Endothelial cell of umbilical vein (primary cell): ENCODE results near the gene SYAP1. TPM values are rescaled to one million over a fixed set of nuclear protein-coding genes. Genes with fewer than 3 reads are reported as not detected.

ENCODE experiments used
- BruUV-seq: library from RNA; stranded (reverse); fragments of 400-500 nt; replicated peaks from 2 replicates; lab custom pipeline; 2021; lab: Mats Ljungman, UMichigan
- CTCF ChIA-PET: fragments of 300-600, 350-600 bp; sonication (Branson Sonifier 250); formaldehyde crosslinking; loops from one replicate; lab custom pipeline; 2021; ENCODE audit warnings: antibody characterized with exemption, inconsistent platforms; lab: Charles Lee
- POLR2A ChIA-PET: fragments of 300-600, 350-600 bp; sonication (Branson Sonifier 250); formaldehyde crosslinking; loops from one replicate; lab custom pipeline; 2021; ENCODE audit warnings: antibody characterized with exemption, inconsistent platforms; lab: Charles Lee
- DNase-seq: peaks from one replicate; pipeline ENCODE4 v3.0.0-alpha.2; 2011; ENCODE audit warnings: low read depth, low spot score
- FAIRE-seq: peaks from 2 replicates; lab custom pipeline; 2011; peaks lifted over from hg19 to GRCh38; lab: Jason Lieb, UNC
- H2AFZ ChIP-seq: 2 replicates; pipeline ENCODE4 v1.6.0; 2012; ENCODE audit warnings: low read depth, low read length, control low read depth, inconsistent platforms
- H3K27ac ChIP-seq: 2 replicates; pipeline ENCODE4 v1.5.1; 2011; ENCODE audit warnings: low read depth, mild to moderate bottlenecking, control low read depth, low read length, moderate library complexity; ENCODE audit not compliant: insufficient read depth
- H3K27me3 ChIP-seq, 2 experiments: 2 replicates each; pipeline versions ENCODE4 v1.6.0 to v1.6.1; 2011; ENCODE audit warnings: low read length in 2 of 2, mixed read lengths in 1 of 2; ENCODE audit not compliant: control insufficient read depth in 2 of 2, insufficient read depth in 2 of 2
- H3K36me3 ChIP-seq, 2 experiments: 2 replicates in 1 of 2; 3 replicates in 1 of 2; pipeline ENCODE4 v1.5.1; 2011; ENCODE audit warnings: low read length in 2 of 2, mild to moderate bottlenecking in 1 of 2, moderate library complexity in 1 of 2; ENCODE audit not compliant: control insufficient read depth in 2 of 2, insufficient read depth in 2 of 2; ENCODE audit errors: extremely low read depth in 1 of 2
- H3K4me1 ChIP-seq: 3 replicates; pipeline ENCODE4 v1.5.1; 2011; ENCODE audit warnings: mild to moderate bottlenecking, low read length; ENCODE audit not compliant: control insufficient read depth, insufficient read depth; ENCODE audit errors: extremely low read depth
- H3K4me2 ChIP-seq: 2 replicates; pipeline ENCODE4 v1.6.1; 2011; ENCODE audit warnings: low read length, control low read depth, mixed read lengths; ENCODE audit not compliant: insufficient read depth
- H3K4me3 ChIP-seq, 3 experiments: fragments of 200-600 bp in 1 of 3; sonication (generic), shearing (Covaris generic) in 1 of 3; replicated peaks in 1 of 3; 2 replicates each; pipeline ENCODE4 v1.5.1; 2011 to 2016; ENCODE audit warnings: control low read depth in 3 of 3, low read length in 3 of 3, mild to moderate bottlenecking in 2 of 3, inconsistent platforms in 1 of 3, low read depth in 1 of 3, moderate library complexity in 1 of 3; ENCODE audit not compliant: insufficient read depth in 1 of 3
- H3K79me2 ChIP-seq: 2 replicates; pipeline ENCODE4 v1.6.0; 2012; ENCODE audit warnings: low read length, inconsistent platforms; ENCODE audit not compliant: control insufficient read depth, insufficient read depth
- H3K9ac ChIP-seq: replicated peaks from 2 replicates; pipeline ENCODE3; 2011; ENCODE audit warnings: low read length, control low read depth; ENCODE audit not compliant: insufficient read depth; ENCODE audit errors: extremely low read depth
- H3K9me1 ChIP-seq: replicated peaks from 3 replicates; pipeline ENCODE4 v1.6.0; 2011; ENCODE audit warnings: mild to moderate bottlenecking, low read length; ENCODE audit not compliant: control insufficient read depth, insufficient read depth; ENCODE audit errors: extremely low read depth
- H3K9me3 ChIP-seq: replicated peaks from 2 replicates; pipeline ENCODE4 v1.5.1; 2012; ENCODE audit warnings: low read length, inconsistent platforms; ENCODE audit not compliant: control insufficient read depth, insufficient read depth
- H4K20me1 ChIP-seq: replicated peaks from 2 replicates; pipeline ENCODE3; 2011; ENCODE audit warnings: mild to moderate bottlenecking, low read length; ENCODE audit not compliant: control insufficient read depth, insufficient read depth; ENCODE audit errors: extremely low read depth
- EZH2 ChIP-seq: IDR thresholded peaks from 2 replicates; pipeline ENCODE4 v1.6.1; 2012; ENCODE audit warnings: borderline replicate concordance, low read depth, mild to moderate bottlenecking, moderate library complexity, low read length, inconsistent platforms; ENCODE audit not compliant: severe bottlenecking
- FOS ChIP-seq: IDR thresholded peaks from 2 replicates; pipeline ENCODE4 v1.6.1; 2011; ENCODE audit warnings: mild to moderate bottlenecking, low read length, moderate library complexity, borderline replicate concordance; ENCODE audit not compliant: insufficient read depth
- GATA2 ChIP-seq: IDR thresholded peaks from 2 replicates; pipeline ENCODE4 v1.7.0; 2011; ENCODE audit warnings: low read depth, mild to moderate bottlenecking, moderate library complexity, mixed read lengths, low read length; ENCODE audit not compliant: insufficient read length, insufficient read depth
- JUN ChIP-seq: IDR thresholded peaks from 2 replicates; pipeline ENCODE4 v1.6.1; 2011; ENCODE audit warnings: borderline replicate concordance, low read depth; ENCODE audit not compliant: insufficient read length, insufficient read depth
- MYC ChIP-seq: IDR thresholded peaks from one replicate; pipeline ENCODE4 v1.6.1; 2011; ENCODE audit warnings: mild to moderate bottlenecking, low read depth, low read length
- POLR2A ChIP-seq: IDR thresholded peaks from 2 replicates; pipeline ENCODE4 v1.6.1; 2012; ENCODE audit warnings: low read depth, mild to moderate bottlenecking, control low read depth, low read length
- POLR2AphosphoS5 ChIP-seq: IDR thresholded peaks from 2 replicates; pipeline ENCODE4 v1.6.1; 2012; ENCODE audit warnings: low read depth, mild to moderate bottlenecking, control low read depth, low read length, moderate library complexity; ENCODE audit not compliant: insufficient read depth
- dilution Hi-C: fragments of 300-500 bp; cut with MboI; formaldehyde crosslinking; loops from one replicate; pipeline ENCODE4 v1.15.0; 2019; ENCODE audit warnings: low sequenced_read_pairs; ENCODE audit not compliant: extremely low pct_ligation_motif_present
- intact Hi-C: fragments of 100-400 bp; cut with micrococcal nuclease; formaldehyde crosslinking; loops from one replicate; pipeline ENCODE4 v1.10.0; 2022
- polyA plus RNA-seq, 4 experiments: library from polyadenylated mRNA; depleted of rRNA in 3 of 4; stranded (reverse) in 3 of 4; unstranded in 1 of 4; fragments of >200 nt; gene quantifications; 2 replicates each; pipeline versions ENCODE4 v1.2.1 to v1.2.3, GENCODE V29; 2011 to 2012; ENCODE audit warnings: missing spikeins in 1 of 4
- total RNA-seq: library from RNA; stranded (reverse); gene quantifications from 2 replicates; pipeline ENCODE4 v1.2.3, GENCODE V29; 2021
- TF ChIP-seq, protein P1 (sequence below), 2 donors: IDR thresholded peaks; 1 replicate in 1 of 2; 2 replicates in 1 of 2; pipeline ENCODE4 v1.5.1; 2011; ENCODE audit warnings: low read length in 2 of 2, mild to moderate bottlenecking in 2 of 2, moderate library complexity in 2 of 2, control low read depth in 1 of 2, inconsistent platforms in 1 of 2, low read depth in 1 of 2; ENCODE audit not compliant: insufficient read depth in 1 of 2; ENCODE audit errors: extremely low read depth in 1 of 2
- TF ChIP-seq, protein P2 (sequence below): IDR thresholded peaks from 2 replicates; pipeline ENCODE4 v1.6.1; 2011; ENCODE audit not compliant: insufficient read depth, insufficient read length

SYAP1 gene
- total and polyA plus RNA-seq, 2 donors (not counting 3 experiments of a cell fraction or from before 2014, with no cell fraction given) = 3.4 to 21.9 TPM

DNA sequence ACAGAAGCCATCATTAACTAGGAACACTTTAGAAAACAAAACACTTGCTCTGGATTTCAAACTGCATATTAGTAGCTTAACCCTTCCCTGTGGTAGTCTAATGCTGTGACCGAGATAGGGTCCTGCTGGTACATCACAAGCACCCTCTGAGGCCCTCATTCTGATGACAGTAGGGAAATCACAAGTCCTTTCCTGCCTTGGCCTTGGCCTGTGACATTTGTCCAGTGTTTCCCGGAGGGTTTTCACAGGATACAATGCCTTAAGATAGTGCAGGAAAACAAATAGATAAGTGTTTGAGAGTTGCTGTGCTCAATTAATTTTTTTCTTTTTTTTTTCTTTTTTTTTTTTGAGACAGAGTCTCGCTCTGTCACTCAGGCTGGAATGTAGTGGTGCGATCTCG, 29.0 kb downstream of the SYAP1 start:
- Histone ChIP-seq H3K36me3 (peaks cover 0 to 15% of the 10 kb centered on the region in 2 experiments), H4K20me1 (no peaks in the 10 kb centered on the region), H3K9ac (no peak overlapping the region), H3K79me2 (no peaks in the 10 kb centered on the region), H3K4me1 (no peaks in the 10 kb centered on the region), H3K9me3 (no peaks in the 10 kb centered on the region), H2AFZ (no peak overlapping the region), H3K27me3 (no peaks in the 10 kb centered on the region), H3K9me1 (no peaks in the 10 kb centered on the region), H3K4me3 (no peak overlapping the region), H3K27ac (no peak overlapping the region), H3K4me2 (no peak overlapping the region)
- dilution Hi-C loops (no loop called here), intact Hi-C loops (no loop called here)
- CTCF ChIA-PET = no interaction called here
- no TSS peak for BruUV-seq
- POLR2A ChIA-PET = no interaction called here
- FAIRE-seq (no peak), DNase-seq (no peak)
- no peak for TF ChIP-seq GATA2
- TF ChIP-seq, protein P1, sequence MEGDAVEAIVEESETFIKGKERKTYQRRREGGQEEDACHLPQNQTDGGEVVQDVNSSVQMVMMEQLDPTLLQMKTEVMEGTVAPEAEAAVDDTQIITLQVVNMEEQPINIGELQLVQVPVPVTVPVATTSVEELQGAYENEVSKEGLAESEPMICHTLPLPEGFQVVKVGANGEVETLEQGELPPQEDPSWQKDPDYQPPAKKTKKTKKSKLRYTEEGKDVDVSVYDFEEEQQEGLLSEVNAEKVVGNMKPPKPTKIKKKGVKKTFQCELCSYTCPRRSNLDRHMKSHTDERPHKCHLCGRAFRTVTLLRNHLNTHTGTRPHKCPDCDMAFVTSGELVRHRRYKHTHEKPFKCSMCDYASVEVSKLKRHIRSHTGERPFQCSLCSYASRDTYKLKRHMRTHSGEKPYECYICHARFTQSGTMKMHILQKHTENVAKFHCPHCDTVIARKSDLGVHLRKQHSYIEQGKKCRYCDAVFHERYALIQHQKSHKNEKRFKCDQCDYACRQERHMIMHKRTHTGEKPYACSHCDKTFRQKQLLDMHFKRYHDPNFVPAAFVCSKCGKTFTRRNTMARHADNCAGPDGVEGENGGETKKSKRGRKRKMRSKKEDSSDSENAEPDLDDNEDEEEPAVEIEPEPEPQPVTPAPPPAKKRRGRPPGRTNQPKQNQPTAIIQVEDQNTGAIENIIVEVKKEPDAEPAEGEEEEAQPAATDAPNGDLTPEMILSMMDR (IDR thresholded peaks at IDR 0.05; ENCODE audit: extremely low read depth in 1 of 2, insufficient read depth in 1 of 2, low read depth in 1 of 2, low read length in 2 of 2) = no peak
- no peak for TF ChIP-seq POLR2A
- TF ChIP-seq, protein P2, sequence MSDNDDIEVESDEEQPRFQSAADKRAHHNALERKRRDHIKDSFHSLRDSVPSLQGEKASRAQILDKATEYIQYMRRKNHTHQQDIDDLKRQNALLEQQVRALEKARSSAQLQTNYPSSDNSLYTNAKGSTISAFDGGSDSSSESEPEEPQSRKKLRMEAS = no peak
- TF ChIP-seq FOS = no peak
- no peak for TF ChIP-seq MYC
- no peak for TF ChIP-seq EZH2
- no peak for TF ChIP-seq POLR2AphosphoS5
- no peak for TF ChIP-seq JUN
